ENCODE results near the gene PKP4.

PKP4 gene

DNA sequence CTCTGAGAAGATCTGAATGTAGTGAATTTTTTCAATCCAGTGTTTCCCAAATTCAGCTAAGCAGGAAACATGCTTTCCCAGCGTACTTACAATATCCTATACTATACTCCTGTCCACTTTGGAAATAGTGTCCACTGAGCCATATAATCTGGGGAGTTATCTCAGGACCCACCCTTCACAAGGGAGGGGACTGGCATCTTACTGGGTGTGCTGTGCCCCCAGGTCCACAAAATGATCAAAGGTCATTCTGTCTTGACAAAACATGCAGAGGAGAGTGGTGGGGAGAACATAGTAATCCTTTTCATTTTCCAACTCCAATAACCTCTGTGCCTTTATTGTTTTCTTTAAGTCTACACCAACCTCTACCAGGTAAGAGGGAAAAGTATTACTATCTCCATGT, 258.6 kb downstream of the PKP4 start:
- Histone ChIP-seq H3K27ac (ENCODE audit: low read depth, low read length) (no peak overlapping the region), H3K4me1 (ENCODE audit: control insufficient read depth, insufficient read depth, low read length, unreplicated experiment) (no peaks in the 10 kb centered on the region), H2AFZ (ENCODE audit: low read length, unreplicated experiment) (no peak overlapping the region), H3K79me2 (ENCODE audit: control insufficient read depth, insufficient read depth, low read length, unreplicated experiment) (no peaks in the 10 kb centered on the region), H3K27me3 (ENCODE audit: insufficient read depth, low read length) (no peaks in the 10 kb centered on the region), H3K4me3 (ENCODE audit: low read depth, low read length) (no peak overlapping the region), H3K36me3 (ENCODE audit: insufficient read depth, low read length) (no peaks in the 10 kb centered on the region)

DNA sequence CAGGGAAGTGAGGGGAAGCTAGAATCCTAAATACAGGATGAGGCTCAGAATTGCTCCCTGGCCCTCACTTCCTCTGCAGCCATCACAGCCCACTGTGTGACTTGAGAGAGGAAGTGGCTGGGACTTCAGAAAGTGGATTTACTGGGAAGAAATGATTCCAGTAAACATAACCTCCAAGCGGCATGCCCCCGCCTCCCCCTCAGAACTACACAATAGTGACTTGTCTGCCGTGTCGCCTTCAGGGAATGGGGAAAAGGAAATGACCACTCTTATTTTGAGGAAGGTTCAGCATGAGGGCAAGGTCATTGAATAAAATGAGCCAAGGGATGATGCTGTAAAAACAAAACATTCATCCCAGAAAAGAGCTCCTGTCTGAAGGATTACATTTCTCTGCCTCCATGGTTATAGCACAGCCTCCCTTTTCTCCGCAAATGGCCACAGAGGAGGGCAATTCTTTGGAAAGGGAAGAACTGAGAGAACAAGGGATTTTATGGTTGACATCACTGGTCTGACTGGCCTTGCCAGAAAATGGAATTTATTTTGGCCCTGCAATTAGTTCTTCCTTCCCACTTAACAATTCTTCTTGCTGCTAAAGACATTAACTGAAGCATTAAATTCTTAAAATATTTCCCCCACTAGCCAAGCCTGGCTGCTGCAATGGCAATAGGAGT, 259.5 kb downstream of the PKP4 start:
- Histone ChIP-seq H3K4me1 (ENCODE audit: control insufficient read depth, insufficient read depth, low read length, unreplicated experiment) (no peaks in the 10 kb centered on the region), H3K79me2 (ENCODE audit: control insufficient read depth, insufficient read depth, low read length, unreplicated experiment) (no peaks in the 10 kb centered on the region), H3K36me3 (ENCODE audit: insufficient read depth, low read length) (no peaks in the 10 kb centered on the region), H3K27me3 (ENCODE audit: insufficient read depth, low read length) (peaks cover 4% of the 10 kb centered on the region; the same call in 1 of the 2 replicates), H2AFZ (ENCODE audit: low read length, unreplicated experiment) (no peak overlapping the region), H3K4me3 (ENCODE audit: low read depth, low read length) (no peak overlapping the region), H3K27ac (ENCODE audit: low read depth, low read length) (no peak overlapping the region)

DNA sequence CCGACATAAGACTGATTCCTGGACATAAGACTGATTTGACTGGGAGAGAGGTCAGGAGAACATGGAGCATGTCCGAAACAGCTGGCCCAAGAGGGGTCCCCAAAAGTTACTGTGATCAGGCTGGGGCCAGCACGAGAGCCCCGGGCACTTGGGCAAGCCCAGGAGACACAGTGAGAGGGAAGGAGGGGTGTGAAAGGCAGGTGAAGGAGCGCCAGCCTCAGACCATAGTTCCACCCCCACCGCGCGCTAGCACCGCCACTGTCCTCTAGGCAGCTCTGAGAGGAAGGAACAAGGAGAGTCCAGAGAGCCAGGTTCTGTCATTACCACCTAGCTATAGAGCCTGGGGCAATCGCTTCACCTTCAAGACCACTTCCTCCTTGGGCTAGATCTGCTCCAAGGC, 260.2 kb downstream of the PKP4 start:
- H3K79me2 ChIP-seq (ENCODE audit: control insufficient read depth, insufficient read depth, low read length, unreplicated experiment): no peaks in the 10 kb centered on the region
- no peak overlapping the region for H3K4me3 ChIP-seq (ENCODE audit: low read depth, low read length)
- no peak overlapping the region for H2AFZ ChIP-seq (ENCODE audit: low read length, unreplicated experiment)
- H3K4me1 ChIP-seq (ENCODE audit: control insufficient read depth, insufficient read depth, low read length, unreplicated experiment): no peaks in the 10 kb centered on the region
- peaks cover 4% of the 10 kb centered on the region; the same call in 1 of the 2 replicates for H3K27me3 ChIP-seq (ENCODE audit: insufficient read depth, low read length)
- no peaks in the 10 kb centered on the region for H3K36me3 ChIP-seq (ENCODE audit: insufficient read depth, low read length)
- H3K27ac ChIP-seq (ENCODE audit: low read depth, low read length): no peak overlapping the region

DNA sequence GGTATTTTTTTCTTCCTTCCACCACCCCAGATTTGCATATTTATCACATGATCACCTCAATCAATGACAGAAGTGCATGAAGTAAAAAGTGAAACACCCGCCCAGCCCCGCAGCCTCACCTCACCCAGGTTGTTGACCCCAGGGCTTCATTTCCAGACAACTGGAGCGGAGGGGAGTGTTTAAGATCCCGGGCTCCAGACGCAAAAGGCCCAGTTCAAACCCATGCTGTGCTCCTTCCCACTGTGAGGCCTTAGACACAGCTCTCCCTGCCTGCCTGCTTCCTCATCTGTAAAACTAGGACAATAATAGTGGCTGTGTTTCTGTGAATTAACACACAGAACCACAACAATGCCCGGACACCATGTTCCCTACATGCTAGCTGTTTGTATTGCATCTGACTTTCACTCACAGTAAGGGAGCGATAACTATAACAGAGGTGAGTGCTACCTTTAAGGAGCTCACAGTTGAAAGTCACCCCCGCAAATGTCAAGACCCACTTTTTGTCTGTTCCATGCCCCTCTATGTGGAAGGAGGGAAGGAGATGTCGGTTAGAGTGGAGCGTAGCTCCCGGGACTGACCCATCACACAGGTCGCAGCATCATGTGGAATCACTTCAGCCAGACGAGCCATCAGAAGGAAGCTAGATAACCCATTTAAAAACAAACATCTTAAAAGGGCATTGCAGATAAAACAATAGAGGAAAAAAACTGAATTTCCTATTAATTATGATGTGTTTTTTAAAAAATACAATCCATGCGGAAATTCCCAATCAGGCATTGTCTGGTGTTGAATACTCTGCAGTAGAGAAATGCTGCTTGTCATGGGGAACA, 260.8 kb downstream of the PKP4 start:
- Histone ChIP-seq H3K4me1 (ENCODE audit: control insufficient read depth, insufficient read depth, low read length, unreplicated experiment) (no peaks in the 10 kb centered on the region), H3K27ac (ENCODE audit: low read depth, low read length) (no peak overlapping the region), H3K27me3 (ENCODE audit: insufficient read depth, low read length) (peaks cover 4% of the 10 kb centered on the region; the same call in 1 of the 2 replicates)

DNA sequence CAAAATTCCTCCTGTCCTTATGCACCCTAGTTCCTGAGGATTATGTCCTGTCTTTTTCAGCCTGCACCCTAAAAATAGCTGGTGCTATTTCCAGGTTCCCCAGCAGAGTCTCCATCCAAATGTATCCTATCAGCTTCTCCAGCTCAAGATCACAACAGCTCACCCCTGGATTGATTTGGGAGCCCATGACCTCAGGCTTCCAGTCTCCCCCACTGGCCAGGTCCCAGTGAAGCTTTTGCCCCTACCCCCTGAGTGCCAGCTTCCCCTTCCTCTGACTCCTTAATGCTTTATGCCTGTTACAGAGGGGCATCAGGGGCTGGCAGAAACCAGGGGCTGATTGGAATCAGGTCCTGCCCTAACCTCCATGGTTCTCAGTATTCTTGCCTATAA, 261.4 kb downstream of the PKP4 start:
- no peak overlapping the region for H3K27ac ChIP-seq (ENCODE audit: low read depth, low read length)
- H3K4me1 ChIP-seq (ENCODE audit: control insufficient read depth, insufficient read depth, low read length, unreplicated experiment): no peaks in the 10 kb centered on the region
- H2AFZ ChIP-seq (ENCODE audit: low read length, unreplicated experiment): no peak overlapping the region
- no peaks in the 10 kb centered on the region for H3K36me3 ChIP-seq (ENCODE audit: insufficient read depth, low read length)
- H3K27me3 ChIP-seq (ENCODE audit: insufficient read depth, low read length): peaks cover 4% of the 10 kb centered on the region; the same call in 1 of the 2 replicates
- H3K79me2 ChIP-seq (ENCODE audit: control insufficient read depth, insufficient read depth, low read length, unreplicated experiment): no peaks in the 10 kb centered on the region
- no peak overlapping the region for H3K4me3 ChIP-seq (ENCODE audit: low read depth, low read length)

More for the DNA sequence above, 260.8 kb downstream of the PKP4 start:
- no peaks in the 10 kb centered on the region for H3K79me2 ChIP-seq (ENCODE audit: control insufficient read depth, insufficient read depth, low read length, unreplicated experiment)
- H2AFZ ChIP-seq (ENCODE audit: low read length, unreplicated experiment): no peak overlapping the region
- H3K4me3 ChIP-seq (ENCODE audit: low read depth, low read length): no peak overlapping the region
- H3K36me3 ChIP-seq (ENCODE audit: insufficient read depth, low read length): no peaks in the 10 kb centered on the region

DNA sequence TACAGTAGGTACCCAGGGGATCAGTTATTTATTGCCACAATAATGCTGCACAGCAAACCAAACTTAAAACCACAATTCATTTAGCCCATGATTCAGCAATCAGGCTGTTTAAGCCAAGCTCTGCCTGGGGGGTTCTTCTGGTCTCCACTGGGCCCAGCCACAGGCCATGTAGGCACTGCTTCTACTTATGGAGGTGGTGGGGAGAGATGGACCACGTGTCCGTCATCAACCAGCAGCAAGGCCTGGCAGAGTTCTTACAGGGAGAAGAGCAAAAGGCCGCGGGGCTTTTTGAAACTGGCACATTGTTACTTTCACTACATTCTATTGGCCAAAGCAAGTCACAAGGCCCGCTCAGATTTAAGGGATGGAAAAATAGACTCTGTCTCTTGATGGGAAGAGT, 262.1 kb downstream of the PKP4 start:
- Histone ChIP-seq H2AFZ (ENCODE audit: low read length, unreplicated experiment) (no peak overlapping the region), H3K4me3 (ENCODE audit: low read depth, low read length) (no peak overlapping the region), H3K4me1 (ENCODE audit: control insufficient read depth, insufficient read depth, low read length, unreplicated experiment) (no peaks in the 10 kb centered on the region), H3K27ac (ENCODE audit: low read depth, low read length) (no peak overlapping the region), H3K79me2 (ENCODE audit: control insufficient read depth, insufficient read depth, low read length, unreplicated experiment) (no peaks in the 10 kb centered on the region), H3K27me3 (ENCODE audit: insufficient read depth, low read length) (peaks cover 4% of the 10 kb centered on the region; the same call in 1 of the 2 replicates), H3K36me3 (ENCODE audit: insufficient read depth, low read length) (no peaks in the 10 kb centered on the region)

DNA sequence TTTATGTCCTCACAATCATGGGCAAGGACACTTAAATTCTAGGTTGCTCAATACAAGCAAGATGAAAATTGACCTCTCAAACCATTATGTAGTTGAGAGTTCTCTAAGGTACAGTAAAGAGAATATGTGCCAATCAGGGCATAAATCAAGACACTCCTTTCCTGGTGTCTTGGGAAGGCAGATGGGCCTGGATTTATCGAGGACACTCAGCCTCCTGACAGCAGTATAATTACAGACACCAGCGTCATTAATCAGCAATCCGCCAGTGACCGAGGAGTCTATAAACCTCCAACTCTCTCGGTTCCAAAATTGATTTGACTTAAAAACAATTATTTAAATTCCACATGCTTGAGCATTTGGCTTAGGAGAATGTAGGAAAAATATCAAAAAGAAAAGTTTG, 262.7 kb downstream of the PKP4 start:
- Histone ChIP-seq H3K4me1 (ENCODE audit: control insufficient read depth, insufficient read depth, low read length, unreplicated experiment) (peaks cover under 1% of the 10 kb centered on the region), H3K27ac (ENCODE audit: low read depth, low read length) (no peak overlapping the region), H3K36me3 (ENCODE audit: insufficient read depth, low read length) (no peaks in the 10 kb centered on the region), H3K27me3 (ENCODE audit: insufficient read depth, low read length) (peaks cover 4% of the 10 kb centered on the region; the same call in 1 of the 2 replicates), H2AFZ (ENCODE audit: low read length, unreplicated experiment) (no peak overlapping the region), H3K79me2 (ENCODE audit: control insufficient read depth, insufficient read depth, low read length, unreplicated experiment) (no peaks in the 10 kb centered on the region), H3K4me3 (ENCODE audit: low read depth, low read length) (no peak overlapping the region)

DNA sequence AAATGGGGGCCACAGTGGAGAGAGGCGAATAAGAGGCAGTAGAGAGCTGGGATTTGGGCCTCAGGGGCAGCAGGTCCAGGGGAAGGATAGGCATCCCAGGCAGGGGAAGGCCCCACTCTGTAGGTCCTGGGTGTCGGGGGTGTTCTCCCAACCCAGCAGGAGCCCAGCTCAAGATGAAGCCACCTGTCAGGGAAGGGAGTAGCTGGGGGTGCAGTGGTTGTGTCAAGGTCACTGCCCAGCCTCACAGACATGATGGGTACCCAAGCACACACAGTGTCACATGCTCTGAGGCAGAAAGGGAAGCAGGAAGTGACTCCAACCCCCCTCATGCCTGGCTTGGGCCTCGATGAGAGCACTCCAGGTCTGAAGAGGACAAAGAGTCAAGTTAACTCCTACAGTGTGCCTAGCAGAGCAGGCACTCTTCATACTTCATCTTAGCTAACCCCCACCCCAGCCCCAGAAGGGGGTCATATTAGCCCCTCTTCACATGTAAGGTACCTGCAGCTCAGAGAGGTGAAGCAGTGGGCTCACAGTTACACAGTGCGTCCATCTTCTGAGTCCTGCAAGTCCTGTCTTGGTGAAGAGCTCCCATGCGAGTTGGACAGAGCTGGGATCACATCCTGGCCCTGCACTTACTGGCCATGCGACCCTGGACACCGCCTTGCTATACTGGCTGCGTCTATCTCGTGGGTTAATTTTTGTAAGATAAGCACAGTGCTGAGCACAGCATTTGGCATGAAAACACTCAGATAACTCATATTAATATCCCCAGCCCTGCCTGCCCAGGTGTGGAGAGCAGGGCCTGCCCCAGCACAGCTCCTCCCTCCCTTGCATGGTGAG, 265.7 kb downstream of the PKP4 start:
- H2AFZ ChIP-seq (ENCODE audit: low read length, unreplicated experiment): no peak overlapping the region

DNA sequence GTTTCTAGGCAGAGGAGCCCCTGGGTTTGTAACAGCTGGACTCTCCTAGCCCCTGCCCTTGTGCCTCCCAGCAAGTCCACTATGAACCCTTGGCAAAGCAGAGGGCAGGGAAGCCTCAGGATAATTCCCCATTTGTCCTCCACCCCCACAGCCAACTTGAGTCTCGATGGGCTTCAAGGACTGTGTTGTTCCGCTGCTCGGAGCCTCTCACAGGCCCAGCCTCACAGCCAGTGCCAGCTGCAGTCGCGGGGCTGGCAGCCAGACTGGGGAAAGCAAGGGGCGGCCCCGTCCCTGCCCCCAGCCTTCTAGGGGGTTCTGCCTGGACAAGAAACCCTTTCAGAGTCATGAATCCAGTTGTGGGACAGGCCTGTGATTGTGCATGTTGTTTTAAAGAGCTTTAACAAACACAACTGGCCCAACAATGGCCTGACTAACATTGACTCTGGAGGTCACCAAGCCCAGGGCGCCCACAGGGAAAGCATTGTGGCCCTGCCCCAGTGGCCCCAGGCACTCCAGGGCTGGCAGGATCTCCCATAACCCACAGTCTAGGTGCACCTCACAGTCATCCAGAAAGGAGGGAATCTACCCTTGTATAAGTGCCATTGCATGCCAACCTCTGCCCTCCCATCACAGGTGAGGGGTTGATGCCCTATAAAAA, 266.6 kb downstream of the PKP4 start:
- H2AFZ ChIP-seq (ENCODE audit: low read length, unreplicated experiment): no peak overlapping the region
- H3K79me2 ChIP-seq (ENCODE audit: control insufficient read depth, insufficient read depth, low read length, unreplicated experiment): no peaks in the 10 kb centered on the region
- H3K27ac ChIP-seq (ENCODE audit: low read depth, low read length): no peak overlapping the region
- H3K4me1 ChIP-seq (ENCODE audit: control insufficient read depth, insufficient read depth, low read length, unreplicated experiment): peaks cover 5% of the 10 kb centered on the region
- H3K27me3 ChIP-seq (ENCODE audit: insufficient read depth, low read length): peaks cover 6% of the 10 kb centered on the region; the same call in 1 of the 2 replicates
- no peaks in the 10 kb centered on the region for H3K36me3 ChIP-seq (ENCODE audit: insufficient read depth, low read length)
- H3K4me3 ChIP-seq (ENCODE audit: low read depth, low read length): no peak overlapping the region

More for the DNA sequence above, 265.7 kb downstream of the PKP4 start:
- Histone ChIP-seq H3K4me3 (ENCODE audit: low read depth, low read length) (no peak overlapping the region), H3K4me1 (ENCODE audit: control insufficient read depth, insufficient read depth, low read length, unreplicated experiment) (peaks cover 5% of the 10 kb centered on the region), H3K79me2 (ENCODE audit: control insufficient read depth, insufficient read depth, low read length, unreplicated experiment) (no peaks in the 10 kb centered on the region), H3K27me3 (ENCODE audit: insufficient read depth, low read length) (peaks cover 4% of the 10 kb centered on the region; the same call in 1 of the 2 replicates), H3K27ac (ENCODE audit: low read depth, low read length) (no peak overlapping the region), H3K36me3 (ENCODE audit: insufficient read depth, low read length) (no peaks in the 10 kb centered on the region)

Data from ACC112 (cell line).